ENCODE results near the gene LAT.

LAT gene

DNA sequence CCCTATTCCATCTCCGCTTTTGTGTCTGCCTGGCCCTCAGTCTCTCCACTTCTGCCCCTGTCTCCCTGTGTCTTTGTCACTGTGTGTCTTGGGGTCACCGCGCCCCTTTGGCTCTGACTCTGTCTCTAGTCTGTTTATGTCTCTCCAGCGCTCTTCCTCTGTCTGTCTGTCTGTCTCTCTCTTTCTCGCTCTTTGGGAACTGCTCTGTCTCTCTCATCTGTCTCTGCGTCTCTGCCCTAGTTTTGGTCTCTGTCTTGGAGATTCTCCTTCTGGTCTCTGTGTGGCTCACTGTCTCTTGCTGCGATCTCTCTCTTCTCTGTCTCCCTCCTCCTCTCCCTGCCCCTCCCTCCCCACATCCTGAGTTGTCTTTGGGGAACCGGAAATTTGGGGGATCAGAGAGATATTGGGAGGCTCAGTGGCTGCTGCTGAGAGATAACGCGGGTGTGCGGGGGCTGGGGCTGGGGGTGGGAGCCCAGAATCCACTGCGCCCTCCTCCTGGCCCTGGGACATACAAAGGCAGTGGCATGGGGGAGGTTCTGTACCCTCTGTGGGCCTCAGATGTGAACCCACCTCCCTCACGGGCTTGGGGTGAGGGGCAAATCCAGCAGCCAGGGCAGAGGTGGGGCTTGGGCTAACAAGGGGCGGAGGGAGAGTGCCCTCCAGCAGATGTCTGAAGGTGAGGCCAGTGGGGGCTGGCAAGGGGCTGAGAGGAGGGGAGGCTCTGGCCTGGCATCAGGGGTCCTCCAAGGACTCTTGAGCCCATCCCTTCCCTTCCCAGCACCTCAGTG is 24.4 kb downstream of the LAT start:
- no peak for DNase-seq

DNA sequence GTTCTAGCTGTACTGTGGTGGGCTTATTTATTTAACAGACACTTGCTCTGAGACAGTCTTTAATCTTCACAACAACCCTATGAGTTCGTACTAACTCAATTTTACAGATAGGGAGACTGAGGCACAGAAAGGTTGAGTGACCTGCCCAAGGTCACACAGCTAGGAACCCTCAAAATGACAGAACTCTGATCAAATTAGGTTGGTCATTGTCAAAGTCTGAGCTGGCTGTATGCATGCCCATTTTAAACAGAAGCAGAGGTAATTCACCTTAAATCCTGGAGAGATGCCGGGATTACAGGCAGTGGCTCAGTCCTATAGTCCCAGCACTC is 24.9 kb downstream of the LAT start:
- DNase-seq: no peak

DNA sequence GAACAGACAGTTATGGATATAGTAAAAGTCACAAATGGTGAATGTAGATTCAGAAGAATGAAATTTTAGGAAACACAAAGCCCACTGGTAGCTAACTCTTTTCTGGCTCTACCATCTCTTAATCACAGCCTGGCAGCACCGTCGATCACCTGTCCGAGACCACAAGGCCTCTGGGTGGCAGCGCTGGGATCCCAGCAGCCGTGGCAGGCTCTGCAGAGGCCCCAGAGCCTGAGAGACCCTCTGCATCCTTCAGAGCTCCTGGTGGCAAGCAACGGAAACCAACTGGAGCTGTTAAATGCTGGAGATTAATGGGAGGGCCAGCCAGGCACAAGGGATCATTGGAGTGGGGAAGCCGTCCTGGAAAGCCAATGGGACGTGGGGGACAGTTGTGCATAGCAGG is 26.3 kb downstream of the LAT start:
- DNase-seq: no peak

GRCh38 chr16:29011851-29012250 is 27.0 kb downstream of the LAT start:
- DNase-seq: no peak

DNA sequence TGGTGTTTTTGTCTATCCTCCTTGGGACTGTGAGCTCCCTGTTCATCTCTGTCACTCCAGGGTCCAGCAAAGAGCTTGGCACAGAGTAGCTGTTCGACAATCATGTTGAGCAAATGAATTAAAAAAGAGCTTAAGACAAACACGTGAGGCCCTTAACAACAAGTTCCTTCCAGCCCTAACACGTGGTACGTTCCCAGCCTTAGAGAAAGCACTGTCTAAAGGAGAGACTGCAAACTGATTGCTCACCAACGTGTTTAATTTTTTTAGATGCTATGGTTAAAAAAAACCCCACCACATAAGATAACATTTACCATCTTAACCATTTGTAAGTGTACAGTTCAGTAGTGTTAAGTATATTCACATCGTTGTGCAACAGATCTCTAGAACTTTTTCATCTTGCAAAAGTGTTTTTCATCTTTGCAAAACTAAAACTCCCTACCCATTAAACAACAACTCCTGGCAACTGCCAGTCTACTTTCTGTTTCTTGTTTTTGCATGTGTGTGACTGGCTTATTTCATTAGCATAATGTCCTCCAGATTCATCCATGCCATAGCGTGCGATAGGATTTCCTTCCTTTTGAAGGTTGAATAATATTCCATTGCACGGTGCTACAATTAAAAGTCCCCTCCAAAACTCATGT is 28.2 kb downstream of the LAT start:
- no peak for DNase-seq

DNA sequence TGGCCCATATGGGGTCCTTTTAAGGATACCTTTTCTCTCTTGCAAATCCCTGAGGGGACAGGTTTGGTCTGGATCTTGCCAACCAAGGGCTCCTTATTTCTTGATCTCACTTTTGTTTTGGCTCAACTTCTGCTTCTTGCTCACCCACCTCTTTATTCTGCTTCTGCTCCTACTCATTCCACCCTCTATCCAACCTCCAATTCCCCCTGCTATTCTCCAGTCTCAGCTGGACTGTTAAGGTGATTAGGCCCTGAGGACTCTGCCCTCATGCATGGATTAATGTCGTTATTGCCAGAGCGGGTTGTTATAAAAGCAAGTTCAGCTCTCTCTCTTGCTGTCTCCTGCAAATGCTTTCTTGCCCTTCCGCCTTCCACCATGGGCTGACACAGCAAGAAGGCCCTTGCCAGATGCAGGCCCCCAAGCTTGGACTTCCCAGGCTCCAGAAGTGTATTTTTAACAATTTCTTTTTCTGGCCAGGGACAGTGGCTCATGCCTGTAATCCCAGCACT is 29.8 kb downstream of the LAT start:
- no peak for DNase-seq

GRCh38 chr16:29022196-29022595 is 37.3 kb downstream of the LAT start:
- DNase-seq: no peak

DNA sequence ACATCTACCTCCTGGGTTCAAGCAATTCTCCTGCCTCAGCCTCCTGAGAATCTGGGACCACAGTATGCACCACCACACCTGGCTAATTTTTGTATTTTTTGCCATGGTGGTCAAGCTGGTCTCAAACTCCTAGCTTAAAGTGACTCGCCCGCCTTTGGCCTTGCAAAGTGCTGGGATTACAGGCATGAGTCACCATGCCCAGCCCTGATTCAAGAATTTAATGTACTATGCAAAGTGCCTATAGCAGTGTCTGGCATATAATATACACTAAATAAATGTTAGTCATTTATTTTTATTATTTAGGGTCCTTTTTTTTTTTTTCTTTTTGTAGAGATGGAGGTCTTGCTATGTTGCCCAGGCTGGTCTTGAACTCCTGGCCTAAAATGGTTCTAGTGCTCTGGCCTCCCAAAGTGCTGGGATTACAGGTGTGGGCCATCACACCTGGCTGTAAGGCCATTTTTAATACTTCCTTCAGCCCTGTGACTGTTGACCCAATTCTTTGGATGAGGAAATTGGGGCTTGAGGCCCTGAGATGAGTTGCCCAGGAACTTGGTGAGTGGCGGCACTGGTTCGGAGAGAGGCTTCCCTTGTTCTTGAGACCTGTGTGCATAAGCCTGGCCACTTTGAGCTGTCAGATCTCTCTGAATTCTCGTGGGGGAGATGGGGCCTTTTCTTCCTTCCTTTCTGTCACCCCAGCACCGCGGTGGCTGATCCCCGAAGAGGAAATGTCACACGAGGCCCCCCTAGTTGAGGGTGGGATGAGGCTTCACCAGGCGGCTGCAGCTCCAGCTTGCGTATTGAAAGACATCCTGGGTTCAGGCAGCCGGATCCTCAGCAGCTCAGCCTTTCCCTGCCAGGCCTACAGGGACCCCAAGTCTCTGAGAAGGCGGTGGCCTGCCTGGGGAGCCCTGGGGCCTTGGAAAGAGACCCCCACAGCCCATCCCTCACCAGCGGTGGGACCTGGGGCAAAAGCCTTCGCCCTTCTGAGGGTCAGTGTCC is 38.7 kb downstream of the LAT start:
- no peak for DNase-seq

GRCh38 chr16:29024278-29024677 is 39.4 kb downstream of the LAT start:
- no peak for DNase-seq

DNA sequence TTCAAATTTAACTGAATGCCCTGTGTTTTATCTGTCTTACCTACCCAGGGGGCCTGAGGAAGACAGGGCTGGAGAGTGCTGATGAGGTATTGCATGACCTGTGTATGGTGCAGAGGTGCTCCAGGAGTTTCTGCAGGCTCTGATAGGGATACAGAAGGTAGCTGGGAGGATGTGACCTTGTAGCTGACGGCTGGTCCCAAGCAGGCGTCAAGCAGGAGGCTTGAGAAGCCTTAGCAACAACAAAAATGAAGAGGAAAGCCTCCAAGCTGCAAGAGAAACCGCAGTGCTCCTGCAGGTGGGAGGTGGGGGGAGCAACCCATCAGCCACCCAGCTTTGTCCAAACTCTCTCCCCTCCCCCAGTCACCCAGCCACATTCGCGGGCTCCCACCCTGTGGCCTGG is 40.4 kb downstream of the LAT start:
- DNase-seq: no peak

GRCh38 chr16:29025735-29026134 is 40.9 kb downstream of the LAT start:
- DNase-seq: no peak

- DNase-seq: no peak
Observed at GRCh38 chr16:29028457-29029167, 43.8 kb downstream of the LAT start.

DNA sequence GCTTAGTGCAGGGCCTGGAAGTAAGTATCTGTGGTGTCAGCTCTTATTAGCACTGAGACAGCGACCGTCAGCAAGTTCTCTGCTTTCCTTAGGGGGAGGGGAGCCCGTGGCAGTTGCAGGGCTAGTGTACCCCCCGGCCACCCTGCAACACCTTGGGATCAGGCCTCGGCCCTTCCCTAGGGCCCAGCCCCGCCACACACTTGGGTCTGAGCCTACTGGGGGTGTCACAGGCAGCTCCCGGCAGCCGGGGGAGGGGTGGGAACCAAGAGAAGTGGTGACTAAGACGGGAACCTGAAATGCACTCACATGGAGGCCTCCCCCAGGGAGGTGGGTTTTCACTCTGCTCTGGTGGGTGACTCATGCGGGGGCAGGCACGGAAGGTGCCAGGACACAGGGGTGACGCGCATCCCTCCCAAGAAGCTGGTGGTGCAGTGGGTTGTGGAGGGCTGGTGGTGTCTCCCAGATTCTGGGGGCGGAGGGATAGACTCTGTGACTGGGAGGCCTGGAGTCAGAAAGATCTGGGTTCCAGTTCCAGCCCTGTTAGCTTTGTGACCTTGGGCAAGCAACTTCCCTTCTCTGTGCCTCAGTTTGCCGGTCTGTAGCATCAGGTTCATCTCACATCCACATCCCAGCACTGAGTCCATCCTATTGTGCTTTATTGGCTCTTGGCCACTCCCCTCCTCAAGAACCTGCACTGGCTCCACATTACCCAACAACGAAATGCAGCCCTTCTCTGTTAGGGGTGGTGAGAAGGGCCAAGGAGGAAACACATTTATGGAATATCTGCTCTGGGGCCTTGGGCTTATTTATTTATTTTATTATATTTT is 44.5 kb downstream of the LAT start:
- DNase-seq: peak; percentile 91

DNA sequence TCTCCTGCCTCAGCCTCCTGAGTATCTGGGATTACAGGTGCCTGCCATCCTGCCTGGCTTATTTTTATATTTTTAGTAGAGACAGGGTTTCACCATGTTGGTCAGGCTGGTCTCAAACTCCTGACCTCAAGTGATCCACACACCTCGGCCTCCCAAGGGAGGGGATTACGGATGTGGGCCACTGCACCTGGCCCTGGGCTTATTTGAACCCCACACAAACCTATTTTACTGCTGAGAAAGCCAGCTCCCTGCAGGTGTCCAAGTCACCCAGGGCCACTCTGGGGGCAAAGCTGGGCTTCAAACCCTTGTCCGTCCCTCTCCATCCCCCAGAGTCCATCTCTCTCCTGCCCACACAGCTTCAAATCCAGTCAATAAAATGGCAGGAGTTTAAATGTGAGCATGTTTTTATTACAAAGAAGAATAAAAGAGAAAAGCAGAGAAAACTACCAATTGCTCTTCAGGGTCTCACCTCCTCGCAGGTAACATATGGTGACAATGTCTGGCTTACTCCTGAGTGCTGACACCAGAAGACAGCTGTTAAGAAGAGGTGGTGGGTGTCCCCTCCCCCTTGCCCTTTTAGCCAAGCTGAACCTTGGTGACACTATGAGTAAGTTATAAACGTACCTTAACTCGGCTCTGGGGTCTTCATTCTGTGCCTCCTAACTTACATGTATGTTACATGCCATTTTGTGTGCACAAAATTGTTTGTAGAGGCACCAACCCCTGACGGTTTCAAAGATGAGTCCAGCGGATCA is 45.4 kb downstream of the LAT start:
- DNase-seq: no peak

Data from fibroblast of upper back skin (primary cell).